ENCODE data around the gene PLIN1. TPM values are rescaled to one million over a fixed set of nuclear protein-coding genes. Genes with fewer than 3 reads are reported as not detected.

PLIN1 gene
- total and polyA plus RNA-seq, 10 donors, result 0.61 to 1.8 (median 0.96) TPM

DNA sequence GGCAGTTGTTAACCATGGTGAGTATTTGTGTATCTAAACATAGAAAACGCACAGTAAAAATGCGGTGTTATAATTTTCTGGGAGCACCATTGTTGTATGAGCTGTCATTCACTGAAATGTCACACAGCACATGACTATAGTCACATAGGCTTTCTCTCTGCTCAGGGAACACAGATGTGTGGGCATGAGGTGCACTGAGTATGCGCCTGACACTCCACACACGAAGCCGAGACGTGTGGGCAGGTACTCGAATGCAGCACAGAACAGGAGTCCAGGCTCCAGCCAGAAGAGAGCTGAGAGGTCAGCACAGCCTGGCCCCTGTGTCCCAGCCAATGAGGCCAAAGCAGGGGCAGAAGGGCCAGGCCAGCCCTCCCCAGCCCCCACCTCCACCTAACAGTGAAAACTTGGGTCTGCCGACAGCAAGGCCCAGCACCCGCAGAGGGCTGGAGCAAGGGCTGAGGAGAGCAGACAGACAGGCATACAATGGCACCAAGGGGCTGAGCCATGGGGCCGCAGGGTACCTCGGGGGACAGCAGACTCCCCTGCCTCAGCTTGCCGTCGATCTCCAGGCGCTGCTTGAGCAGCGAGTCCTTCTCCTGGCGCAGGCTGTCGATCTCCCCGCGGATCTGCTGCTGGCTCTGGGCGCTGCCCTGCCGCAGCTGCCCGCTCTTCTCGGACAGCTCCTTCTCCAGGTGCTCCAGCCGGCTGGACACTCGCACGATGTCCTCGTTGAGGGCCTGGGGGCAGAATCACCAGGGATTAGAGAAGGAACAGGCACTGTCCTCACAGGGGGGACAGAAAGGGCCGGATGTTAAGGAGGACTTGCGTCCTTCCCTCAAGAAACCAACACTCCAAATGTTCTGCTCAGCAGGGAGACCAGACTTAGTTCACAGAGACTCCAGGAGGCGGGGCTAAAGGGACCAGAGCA, 47.9 kb downstream of the PLIN1 start:
- no peaks in the 10 kb centered on the region for H3K4me1 ChIP-seq
- H3K4me3 ChIP-seq, result no peak overlapping the region
- H3K36me3 ChIP-seq, result peaks cover 0 to 73% (median 14%) of the 10 kb centered on the region in 6 donors
- 90 to 96% (median 93%) methylated on average over 14 to 30 of the region's 30 CpGs for WGBS, 5 donors
- no peak for DNase-seq
- H3K27me3 ChIP-seq (replicated peaks in 1 of 7), result no peaks in the 10 kb centered on the region
- H3K9me3 ChIP-seq, result peaks cover 0 to 8% (median 0%) of the 10 kb centered on the region in 8 donors
- no peak overlapping the region for H3K27ac ChIP-seq
- TF ChIP-seq, protein P1, sequence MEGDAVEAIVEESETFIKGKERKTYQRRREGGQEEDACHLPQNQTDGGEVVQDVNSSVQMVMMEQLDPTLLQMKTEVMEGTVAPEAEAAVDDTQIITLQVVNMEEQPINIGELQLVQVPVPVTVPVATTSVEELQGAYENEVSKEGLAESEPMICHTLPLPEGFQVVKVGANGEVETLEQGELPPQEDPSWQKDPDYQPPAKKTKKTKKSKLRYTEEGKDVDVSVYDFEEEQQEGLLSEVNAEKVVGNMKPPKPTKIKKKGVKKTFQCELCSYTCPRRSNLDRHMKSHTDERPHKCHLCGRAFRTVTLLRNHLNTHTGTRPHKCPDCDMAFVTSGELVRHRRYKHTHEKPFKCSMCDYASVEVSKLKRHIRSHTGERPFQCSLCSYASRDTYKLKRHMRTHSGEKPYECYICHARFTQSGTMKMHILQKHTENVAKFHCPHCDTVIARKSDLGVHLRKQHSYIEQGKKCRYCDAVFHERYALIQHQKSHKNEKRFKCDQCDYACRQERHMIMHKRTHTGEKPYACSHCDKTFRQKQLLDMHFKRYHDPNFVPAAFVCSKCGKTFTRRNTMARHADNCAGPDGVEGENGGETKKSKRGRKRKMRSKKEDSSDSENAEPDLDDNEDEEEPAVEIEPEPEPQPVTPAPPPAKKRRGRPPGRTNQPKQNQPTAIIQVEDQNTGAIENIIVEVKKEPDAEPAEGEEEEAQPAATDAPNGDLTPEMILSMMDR (IDR thresholded peaks at IDR 0.05 in 8 of 11, conservative IDR thresholded peaks at IDR 0.05 in 3 of 11), result no peak
- TF ChIP-seq POLR2A (IDR thresholded peaks at IDR 0.05), result no peak
- TF ChIP-seq POLR2AphosphoS5 (IDR thresholded peaks at IDR 0.05), result no peak
- intact Hi-C loops (cut with DNase I; ENCODE audit: low total_unique reads), result no loop called here

- TF ChIP-seq, protein P1 (IDR thresholded peaks at IDR 0.05 in 8 of 11, conservative IDR thresholded peaks at IDR 0.05 in 3 of 11), result no peak
- TF ChIP-seq POLR2AphosphoS5 (IDR thresholded peaks at IDR 0.05) (no peak), POLR2A (IDR thresholded peaks at IDR 0.05) (no peak)
- no peaks in the 10 kb centered on the region for H3K4me1 ChIP-seq
- H3K36me3 ChIP-seq, result peaks cover 0 to 83% (median 14%) of the 10 kb centered on the region in 6 donors
- 92 to 98% (median 93%) methylated on average over 10 to 14 of the region's 14 CpGs for WGBS, 5 donors
- H3K27me3 ChIP-seq (replicated peaks in 1 of 7), result no peaks in the 10 kb centered on the region
- no peak overlapping the region for H3K27ac ChIP-seq
- H3K9me3 ChIP-seq, result peaks cover 0 to 8% (median 0%) of the 10 kb centered on the region in 8 donors
- no peak overlapping the region for H3K4me3 ChIP-seq
- no peak for DNase-seq
- intact Hi-C loops (cut with DNase I; ENCODE audit: low total_unique reads), result no loop called here
These were observed 48.9 kb downstream of the PLIN1 start for GRCh38 chr15:89630260-89630659.

DNA sequence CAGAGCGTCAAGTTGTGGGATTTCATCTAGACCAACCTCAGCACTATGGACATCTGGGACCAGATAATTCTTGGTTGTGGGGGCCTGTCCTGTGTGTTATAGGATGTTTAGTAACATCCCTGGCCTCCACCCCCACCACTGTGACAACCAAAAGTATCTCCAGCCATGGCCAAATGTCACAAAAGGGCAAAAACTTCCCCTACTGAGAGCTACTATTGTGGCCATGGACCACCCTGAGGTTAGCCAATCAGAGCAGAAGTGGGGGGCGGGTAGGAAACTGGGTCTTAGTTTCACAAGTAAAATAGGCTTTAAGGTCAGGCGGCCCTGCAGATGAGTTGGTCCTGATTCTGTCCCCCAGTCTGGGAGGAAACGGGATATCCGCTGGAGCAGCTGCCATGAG, 49.3 kb downstream of the PLIN1 start:
- H3K36me3 ChIP-seq, result peaks cover 0 to 88% (median 14%) of the 10 kb centered on the region in 6 donors
- TF ChIP-seq POLR2A (IDR thresholded peaks at IDR 0.05) (no peak), POLR2AphosphoS5 (IDR thresholded peaks at IDR 0.05) (no peak)
- TF ChIP-seq, protein P1 (IDR thresholded peaks at IDR 0.05 in 8 of 11, conservative IDR thresholded peaks at IDR 0.05 in 3 of 11), result no peak
- H3K9me3 ChIP-seq, result peaks cover 0 to 8% (median 0%) of the 10 kb centered on the region in 8 donors
- H3K4me1 ChIP-seq, result no peaks in the 10 kb centered on the region
- DNase-seq, result no peak
- intact Hi-C loops (cut with DNase I; ENCODE audit: low total_unique reads), result no loop called here
- H3K27me3 ChIP-seq (replicated peaks in 1 of 7), result no peaks in the 10 kb centered on the region
- no peak overlapping the region for H3K4me3 ChIP-seq
- WGBS, 5 donors, result 94 to 100% (median 98%) methylated on average over 5 of the region's 5 CpGs
- H3K27ac ChIP-seq, result no peak overlapping the region
